Measurements from ENCODE around the gene SCN4B.

Gene SCN4B

GRCh38 chr11:118128310-118128709 lies 24.3 kb downstream of the SCN4B start:
- no peak for DNase-seq

GRCh38 chr11:118126082-118126838 lies 26.4 kb downstream of the SCN4B start:
- no peak for DNase-seq

- DNase-seq = no peak
Observed at GRCh38 chr11:118124929-118125535, 27.6 kb downstream of the SCN4B start.

- no peak for DNase-seq
Observed at GRCh38 chr11:118120793-118121192, 31.8 kb downstream of the SCN4B start.

GRCh38 chr11:118117790-118118601 lies 34.6 kb downstream of the SCN4B start:
- no peak for DNase-seq

- DNase-seq = no peak
Observed at GRCh38 chr11:118115048-118115447, 37.6 kb downstream of the SCN4B start.

GRCh38 chr11:118114266-118114665 lies 38.4 kb downstream of the SCN4B start:
- no peak for DNase-seq

- DNase-seq = no peak
Observed at GRCh38 chr11:118112711-118113430, 39.8 kb downstream of the SCN4B start.

GRCh38 chr11:118111744-118112035 lies 40.9 kb downstream of the SCN4B start:
- DNase-seq = no peak

GRCh38 chr11:118111019-118111743 lies 41.4 kb downstream of the SCN4B start:
- DNase-seq = no peak

GRCh38 chr11:118109231-118109630 lies 43.4 kb downstream of the SCN4B start:
- DNase-seq = no peak

GRCh38 chr11:118108513-118108912 lies 44.1 kb downstream of the SCN4B start:
- DNase-seq = no peak

- no peak for DNase-seq
Observed at GRCh38 chr11:118106789-118107335, 45.8 kb downstream of the SCN4B start.

GRCh38 chr11:118105657-118106305 lies 46.8 kb downstream of the SCN4B start:
- no peak for DNase-seq

GRCh38 chr11:118104491-118104890 lies 48.1 kb downstream of the SCN4B start:
- no peak for DNase-seq

- no peak for DNase-seq
Observed at GRCh38 chr11:118102721-118103261, 49.8 kb downstream of the SCN4B start.

GRCh38 chr11:118100691-118101232 lies 51.9 kb downstream of the SCN4B start:
- DNase-seq = no peak

- DNase-seq = no peak
Observed at GRCh38 chr11:118099838-118100556, 52.6 kb downstream of the SCN4B start.

GRCh38 chr11:118098996-118099837 lies 53.4 kb downstream of the SCN4B start:
- DNase-seq = no peak

Measured in stimulated activated CD4-positive, alpha-beta T cell treated with anti-CD3 and anti-CD28 coated beads, Interleukin-4, amount 100 ng/mL, for 24 hours (primary cell).